GM18909 (cell line): ENCODE measurements around the gene PSME1.

ENCODE experiments used
- ATAC-seq: cut with Tn5 transposase; IDR thresholded peaks from one replicate; pipeline ENCODE4 v1.9.1; 2021; ENCODE audit warnings: mild to moderate bottlenecking; ENCODE audit not compliant: unreplicated experiment, poor library complexity

Gene PSME1

GRCh38 chr14:24143511-24143910 lies 7.5 kb downstream of the PSME1 start:
- no peak for ATAC-seq

GRCh38 chr14:24144451-24144850 lies 8.5 kb downstream of the PSME1 start:
- no peak for ATAC-seq

DNA sequence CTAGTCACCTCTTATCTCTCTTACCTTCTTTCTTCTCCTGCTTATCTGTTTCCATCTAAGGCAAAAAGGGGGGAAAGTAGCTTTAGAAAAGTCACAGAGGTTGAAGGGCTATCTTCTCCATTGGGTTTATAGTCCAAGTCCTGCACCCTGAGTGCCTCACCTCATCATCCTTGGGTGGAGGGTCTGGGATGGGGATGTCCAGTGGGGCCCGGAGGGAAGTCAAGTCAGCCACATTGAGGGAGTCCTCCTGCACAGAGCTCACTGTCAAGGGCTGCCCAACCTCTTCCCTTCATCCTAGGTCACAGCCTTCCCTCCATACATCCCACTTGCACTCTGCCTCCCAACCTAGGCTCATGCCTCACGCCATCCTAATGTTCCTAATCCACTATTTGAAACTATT lies 9.2 kb downstream of the PSME1 start:
- no peak for ATAC-seq

- ATAC-seq = no peak
These were observed 9.9 kb downstream of the PSME1 start for GRCh38 chr14:24145690-24146452.

DNA sequence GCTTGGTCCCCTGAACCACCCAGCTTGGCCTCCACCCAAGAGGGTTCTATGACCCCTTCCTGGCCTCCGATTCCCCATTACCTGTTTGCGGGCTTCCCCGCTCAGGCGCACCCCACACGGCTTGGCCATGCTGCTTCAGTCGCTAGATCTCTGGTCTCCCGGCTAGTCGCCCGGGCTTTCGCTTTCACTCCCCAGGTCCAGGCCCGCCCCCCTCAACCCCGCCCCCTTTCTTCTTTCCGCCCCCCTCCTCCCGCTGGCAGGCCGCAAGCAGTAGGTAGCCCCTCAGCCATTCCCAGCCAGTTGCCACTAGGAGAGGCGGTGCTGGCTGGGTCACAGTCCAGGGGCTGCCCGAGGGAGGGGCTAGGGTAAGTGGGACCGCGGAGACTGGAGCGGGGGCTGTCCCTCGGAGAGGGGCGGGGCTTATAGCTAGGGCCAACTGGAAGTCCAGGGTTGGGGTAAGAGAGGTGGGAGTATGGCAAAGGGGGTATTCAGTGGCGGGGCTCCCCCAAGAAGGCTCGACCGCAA lies 10.5 kb downstream of the PSME1 start, which contains the start of gene PSME2:
Gene PSME2 (minus strand): TSS at position 158 of the 525 bp plus-strand sequence. CDS start 29 bp downstream, at position 129.
- ATAC-seq = peak; percentile 66

DNA sequence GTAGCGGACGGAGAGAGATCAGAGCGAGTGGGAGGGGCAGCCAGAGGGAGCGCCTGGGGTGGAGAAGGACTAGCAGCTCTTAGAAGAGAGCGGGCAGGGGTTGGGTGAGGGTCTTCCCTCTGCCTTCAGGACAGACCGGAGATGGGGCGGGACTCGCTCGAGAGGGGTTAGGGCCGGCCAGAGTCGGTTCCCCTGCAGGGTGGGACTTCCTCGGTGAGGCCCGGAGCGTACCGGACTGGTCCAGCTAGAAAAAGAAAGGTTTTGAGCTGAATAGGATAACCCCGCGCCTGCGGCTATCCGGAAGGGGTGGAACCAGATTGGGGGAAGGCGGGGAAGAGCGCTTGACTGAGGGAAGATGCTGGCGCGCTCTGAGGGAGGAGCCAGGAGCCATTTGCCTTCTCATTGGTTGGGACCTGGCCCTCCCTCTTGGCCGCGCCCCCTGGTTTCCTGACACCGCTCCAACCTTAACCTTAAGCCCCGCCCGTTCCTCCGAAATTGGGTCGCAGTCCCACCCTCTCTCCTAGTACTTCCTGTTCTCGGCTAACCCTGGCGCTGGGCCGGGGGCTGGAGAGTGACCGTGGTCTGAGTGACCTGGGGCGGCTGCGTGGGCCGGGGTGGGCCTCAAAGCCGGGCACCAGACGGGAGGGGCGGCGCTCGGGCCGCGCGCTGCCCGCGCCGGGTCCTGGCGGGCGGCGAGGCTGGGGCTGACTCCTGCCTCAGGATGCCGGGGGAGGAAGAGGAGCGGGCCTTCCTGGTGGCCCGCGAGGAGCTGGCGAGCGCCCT lies 11.2 kb downstream of the PSME1 start, which contains the start of gene RNF31:
Gene RNF31 (plus strand): TSS at position 521 of the 783 bp plus-strand sequence. CDS start 201 bp downstream, at position 722.
- ATAC-seq = peak; percentile 82

- ATAC-seq = no peak
These were observed 11.9 kb downstream of the PSME1 start for GRCh38 chr14:24147761-24148428.

DNA sequence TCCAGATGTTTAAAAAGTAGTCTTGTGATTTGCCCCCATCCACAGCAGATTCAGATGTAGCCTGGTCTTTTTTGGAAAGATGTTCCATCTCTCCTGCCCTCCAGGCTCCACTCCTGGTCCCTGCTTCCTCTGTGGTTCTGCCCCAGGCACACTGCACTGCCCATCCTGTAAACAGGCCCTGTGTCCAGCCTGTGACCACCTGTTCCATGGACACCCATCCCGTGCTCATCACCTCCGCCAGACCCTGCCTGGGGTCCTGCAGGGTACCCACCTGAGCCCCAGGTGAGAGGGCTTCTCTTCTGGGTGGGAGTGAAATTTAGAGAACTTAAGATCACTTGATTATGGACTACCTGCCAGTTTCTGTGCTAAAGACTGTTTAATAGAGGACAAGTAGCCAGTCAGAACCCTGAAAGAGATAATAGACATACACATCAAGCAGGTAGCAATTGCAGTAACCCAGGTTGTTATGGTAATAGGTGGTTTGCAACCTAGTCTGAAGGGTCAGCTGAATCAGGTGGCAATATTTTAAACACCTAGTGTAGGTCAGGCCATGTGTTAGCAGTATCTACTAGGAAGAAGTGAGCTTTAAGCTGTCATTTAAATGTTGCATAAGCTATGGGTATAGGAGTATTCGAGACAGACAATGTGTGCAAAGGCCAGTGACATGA lies 13.4 kb downstream of the PSME1 start:
- ATAC-seq = no peak

DNA sequence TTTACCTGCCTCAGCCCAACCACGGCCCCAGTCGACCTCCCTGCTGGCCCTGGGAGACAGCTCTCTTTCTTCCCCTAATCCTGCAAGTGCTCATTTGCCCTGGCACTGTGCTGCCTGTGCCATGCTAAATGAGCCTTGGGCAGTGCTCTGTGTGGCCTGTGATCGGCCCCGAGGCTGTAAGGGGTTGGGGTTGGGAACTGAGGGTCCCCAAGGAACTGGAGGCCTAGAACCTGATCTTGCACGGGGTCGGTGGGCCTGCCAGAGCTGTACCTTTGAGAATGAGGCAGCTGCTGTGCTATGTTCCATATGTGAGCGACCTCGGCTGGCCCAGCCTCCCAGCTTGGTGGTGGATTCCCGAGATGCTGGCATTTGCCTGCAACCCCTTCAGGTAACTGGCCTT lies 14.1 kb downstream of the PSME1 start:
- ATAC-seq = no peak

DNA sequence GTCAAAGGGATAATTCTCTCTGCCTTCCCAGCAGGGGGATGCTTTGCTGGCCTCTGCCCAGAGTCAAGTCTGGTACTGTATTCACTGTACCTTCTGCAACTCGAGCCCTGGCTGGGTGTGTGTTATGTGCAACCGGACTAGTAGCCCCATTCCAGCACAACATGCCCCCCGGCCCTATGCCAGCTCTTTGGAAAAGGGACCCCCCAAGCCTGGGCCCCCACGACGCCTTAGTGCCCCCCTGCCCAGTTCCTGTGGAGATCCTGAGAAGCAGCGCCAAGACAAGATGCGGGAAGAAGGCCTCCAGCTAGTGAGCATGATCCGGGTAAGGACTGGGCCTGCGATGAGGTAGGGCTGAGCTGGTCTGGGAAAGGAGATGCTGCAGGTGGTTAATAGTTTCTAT lies 14.6 kb downstream of the PSME1 start:
- ATAC-seq = no peak

DNA sequence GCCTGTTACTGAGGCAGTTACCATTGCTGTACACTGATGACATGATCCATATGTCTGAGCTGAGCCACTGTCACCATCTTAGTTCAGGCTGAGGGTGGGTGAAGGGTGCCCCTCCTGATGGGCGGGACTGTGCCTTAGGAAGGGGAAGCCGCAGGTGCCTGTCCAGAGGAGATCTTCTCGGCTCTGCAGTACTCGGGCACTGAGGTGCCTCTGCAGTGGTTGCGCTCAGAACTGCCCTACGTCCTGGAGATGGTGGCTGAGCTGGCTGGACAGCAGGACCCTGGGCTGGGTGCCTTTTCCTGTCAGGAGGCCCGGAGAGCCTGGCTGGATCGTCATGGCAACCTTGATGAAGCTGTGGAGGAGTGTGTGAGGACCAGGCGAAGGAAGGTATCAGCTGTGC lies 15.0 kb downstream of the PSME1 start:
- ATAC-seq = no peak

DNA sequence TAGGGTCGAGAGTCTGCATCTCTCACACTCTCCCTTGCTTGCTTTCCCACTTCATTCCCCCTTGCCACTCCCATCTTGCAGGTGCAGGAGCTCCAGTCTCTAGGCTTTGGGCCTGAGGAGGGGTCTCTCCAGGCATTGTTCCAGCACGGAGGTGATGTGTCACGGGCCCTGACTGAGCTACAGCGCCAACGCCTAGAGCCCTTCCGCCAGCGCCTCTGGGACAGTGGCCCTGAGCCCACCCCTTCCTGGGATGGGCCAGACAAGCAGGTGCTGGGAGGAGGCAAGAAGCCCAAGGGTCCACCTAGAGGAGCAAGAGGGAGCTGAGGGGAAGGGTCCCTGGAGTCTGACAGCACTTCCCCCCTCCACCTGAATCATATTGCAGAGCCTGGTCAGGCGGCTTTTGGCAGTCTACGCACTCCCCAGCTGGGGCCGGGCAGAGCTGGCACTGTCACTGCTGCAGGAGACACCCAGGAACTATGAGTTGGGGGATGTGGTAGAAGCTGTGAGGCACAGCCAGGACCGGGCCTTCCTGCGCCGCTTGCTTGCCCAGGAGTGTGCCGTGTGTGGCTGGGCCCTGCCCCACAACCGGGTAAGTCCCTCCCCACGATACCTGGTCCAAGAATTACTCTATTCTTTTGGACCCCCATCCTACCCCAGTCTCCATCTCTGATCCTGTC lies 15.5 kb downstream of the PSME1 start:
- ATAC-seq = no peak

GRCh38 chr14:24155100-24155499 lies 19.1 kb downstream of the PSME1 start:
- no peak for ATAC-seq

DNA sequence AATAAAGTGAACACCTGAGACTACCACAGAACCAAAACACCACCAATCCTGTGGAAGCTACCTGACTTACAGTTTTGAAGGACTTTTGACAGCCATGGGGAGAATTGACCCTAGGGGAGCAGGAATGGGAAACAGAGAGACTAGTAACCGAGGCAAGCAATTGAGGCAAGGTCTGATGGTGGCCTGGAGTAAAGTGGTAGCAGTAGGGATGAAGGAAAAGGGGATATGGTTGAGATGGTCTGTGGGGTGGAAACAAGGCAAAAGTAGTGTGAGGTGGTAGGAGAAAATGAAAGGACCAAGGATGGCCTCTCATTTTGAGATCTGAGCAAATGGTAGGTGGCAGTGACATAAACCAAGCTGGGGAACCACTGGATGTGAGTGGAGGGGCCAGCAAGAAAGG lies 20.8 kb downstream of the PSME1 start:
- no peak for ATAC-seq

DNA sequence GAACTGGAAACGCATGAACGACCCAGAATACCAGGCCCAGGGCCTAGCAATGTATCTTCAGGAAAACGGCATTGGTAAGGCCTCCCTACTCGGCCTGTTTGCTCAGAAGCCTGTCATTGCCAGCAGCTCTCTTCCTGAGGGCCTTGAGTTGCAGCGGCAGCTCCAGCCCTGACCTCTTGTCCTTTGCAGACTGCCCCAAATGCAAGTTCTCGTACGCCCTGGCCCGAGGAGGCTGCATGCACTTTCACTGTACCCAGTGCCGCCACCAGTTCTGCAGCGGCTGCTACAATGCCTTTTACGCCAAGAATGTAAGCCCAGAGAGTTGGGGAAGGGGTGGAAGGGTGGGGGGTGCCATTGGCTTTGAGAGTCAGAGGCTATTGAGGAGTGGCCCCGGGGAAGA lies 21.3 kb downstream of the PSME1 start:
- no peak for ATAC-seq

- no peak for ATAC-seq
These were observed 23.9 kb downstream of the PSME1 start for GRCh38 chr14:24159777-24160498.

DNA sequence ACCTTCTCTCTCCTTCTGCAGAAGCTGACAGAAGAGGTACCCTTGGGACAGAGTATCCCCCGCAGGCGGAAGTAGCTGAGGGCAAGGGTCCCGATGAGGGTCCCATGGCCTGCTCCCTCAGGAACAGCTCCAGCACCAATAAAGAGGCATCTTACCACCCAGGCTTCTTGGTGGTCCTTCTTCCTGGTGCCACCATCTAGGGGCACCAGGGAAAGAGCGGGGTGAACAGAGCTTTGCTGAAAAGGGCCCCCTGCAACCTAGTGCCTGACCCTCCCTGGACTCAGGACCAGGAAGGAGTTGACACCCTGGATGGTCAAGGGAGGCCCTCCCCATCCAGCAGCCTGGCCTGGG lies 24.5 kb downstream of the PSME1 start:
- ATAC-seq = no peak

- ATAC-seq = peak; percentile 86
These were observed 25.1 kb downstream of the PSME1 start, which contains the start of gene IRF9 for GRCh38 chr14:24160850-24161804. TSS of gene IRF9 (plus strand) at chr14:24161265. CDS start at chr14:24162145, 880 bp downstream.
